ENCODE results near the gene SPACA9. TPM values are rescaled to one million over a fixed set of nuclear protein-coding genes. Genes with fewer than 3 reads are reported as not detected.

SPACA9 gene
- total RNA-seq, 4 donors from 2014 or later = 9.0 to 14.7 (median 11.7) TPM

DNA sequence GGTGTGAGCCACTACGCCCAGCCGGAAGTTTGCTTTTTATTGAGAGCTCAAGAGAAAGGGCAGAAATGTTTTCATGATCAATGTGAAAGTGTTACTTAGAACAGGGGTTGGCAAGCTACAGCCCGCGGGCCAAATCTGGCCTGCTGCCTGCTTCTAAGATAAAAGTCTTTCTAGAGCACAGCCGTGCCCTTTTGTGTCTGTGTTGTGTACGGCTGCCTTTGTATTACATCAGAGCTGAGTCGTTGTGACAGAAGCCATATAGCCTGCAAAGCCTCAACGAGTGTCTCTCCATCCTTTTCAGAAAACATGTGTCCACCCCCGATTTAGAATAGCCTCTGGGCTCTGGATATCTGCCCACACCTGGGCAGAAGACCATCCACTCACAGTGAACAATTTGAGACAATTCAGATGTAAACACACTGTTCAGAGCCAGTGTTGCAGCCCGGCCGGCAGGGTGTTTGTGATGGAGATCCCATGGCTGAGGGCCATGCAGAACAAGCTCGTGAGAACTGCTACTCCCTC lies 29.5 kb upstream of the SPACA9 start:
- WGBS, 2 donors = 48 to 57% methylated on average over 12 of the region's 12 CpGs
- TF ChIP-seq, protein P1, sequence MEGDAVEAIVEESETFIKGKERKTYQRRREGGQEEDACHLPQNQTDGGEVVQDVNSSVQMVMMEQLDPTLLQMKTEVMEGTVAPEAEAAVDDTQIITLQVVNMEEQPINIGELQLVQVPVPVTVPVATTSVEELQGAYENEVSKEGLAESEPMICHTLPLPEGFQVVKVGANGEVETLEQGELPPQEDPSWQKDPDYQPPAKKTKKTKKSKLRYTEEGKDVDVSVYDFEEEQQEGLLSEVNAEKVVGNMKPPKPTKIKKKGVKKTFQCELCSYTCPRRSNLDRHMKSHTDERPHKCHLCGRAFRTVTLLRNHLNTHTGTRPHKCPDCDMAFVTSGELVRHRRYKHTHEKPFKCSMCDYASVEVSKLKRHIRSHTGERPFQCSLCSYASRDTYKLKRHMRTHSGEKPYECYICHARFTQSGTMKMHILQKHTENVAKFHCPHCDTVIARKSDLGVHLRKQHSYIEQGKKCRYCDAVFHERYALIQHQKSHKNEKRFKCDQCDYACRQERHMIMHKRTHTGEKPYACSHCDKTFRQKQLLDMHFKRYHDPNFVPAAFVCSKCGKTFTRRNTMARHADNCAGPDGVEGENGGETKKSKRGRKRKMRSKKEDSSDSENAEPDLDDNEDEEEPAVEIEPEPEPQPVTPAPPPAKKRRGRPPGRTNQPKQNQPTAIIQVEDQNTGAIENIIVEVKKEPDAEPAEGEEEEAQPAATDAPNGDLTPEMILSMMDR (IDR thresholded peaks at IDR 0.05) = no peak
- no peak for TF ChIP-seq POLR2A (IDR thresholded peaks at IDR 0.05)
- H3K4me3 ChIP-seq (ENCODE audit: low read depth, poor library complexity, severe bottlenecking) = no peak overlapping the region
- no peak for DNase-seq (ENCODE audit: low spot score in 2 of 2)
- intact Hi-C loops (cut with DNase I; ENCODE audit: low total_unique reads) = no loop called here

DNA sequence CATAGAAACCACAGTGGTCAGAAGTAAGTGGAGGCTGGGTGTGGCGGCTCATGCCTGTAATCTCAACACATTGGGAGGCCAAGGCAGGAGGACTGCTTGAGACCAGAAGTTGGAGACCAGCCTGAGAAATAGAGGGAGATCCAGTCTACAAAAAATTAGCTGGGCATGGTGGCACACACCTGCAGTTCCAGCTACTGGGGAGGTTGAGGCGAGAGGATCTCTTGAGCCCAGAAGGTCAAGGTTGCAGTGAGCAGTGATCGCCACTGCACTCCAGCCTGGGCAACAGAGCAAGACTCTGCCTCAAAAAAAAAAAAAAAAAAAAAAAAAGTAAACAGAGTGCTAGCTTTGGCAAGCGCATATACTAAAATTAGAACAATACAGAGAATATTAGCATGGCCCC lies 25.2 kb upstream of the SPACA9 start:
- DNase-seq (ENCODE audit: low spot score in 2 of 2) = no peak
- 89 to 93% methylated on average over 4 of the region's 4 CpGs for WGBS, 2 donors
- TF ChIP-seq POLR2A (IDR thresholded peaks at IDR 0.05) = no peak
- TF ChIP-seq, protein P1 (IDR thresholded peaks at IDR 0.05) = no peak
- H3K4me3 ChIP-seq (ENCODE audit: low read depth, poor library complexity, severe bottlenecking) = no peak overlapping the region
- intact Hi-C loops (cut with DNase I; ENCODE audit: low total_unique reads) = no loop called here

DNA sequence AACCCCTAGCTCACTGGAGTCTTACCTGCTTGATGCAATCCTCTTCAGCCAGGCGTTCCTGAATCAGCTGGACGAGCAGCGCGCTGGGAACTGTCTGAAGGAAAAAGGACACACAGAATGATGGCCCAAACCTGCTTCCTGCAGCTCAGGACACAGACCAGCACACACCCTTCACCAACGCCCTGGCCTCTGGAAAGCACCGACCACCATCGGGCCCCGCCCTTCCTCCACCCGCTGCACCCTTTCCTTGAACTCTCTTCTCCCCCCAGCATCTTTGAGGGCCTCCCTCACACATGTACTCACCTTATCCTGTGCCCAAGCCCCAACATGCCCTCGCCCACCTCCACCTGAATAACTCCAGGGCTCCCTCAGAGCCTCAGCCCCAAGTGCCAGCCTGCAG lies 23.9 kb upstream of the SPACA9 start:
- TF ChIP-seq POLR2A (IDR thresholded peaks at IDR 0.05) = no peak
- TF ChIP-seq, protein P1 (IDR thresholded peaks at IDR 0.05) = no peak
- no peak for DNase-seq (ENCODE audit: low spot score in 2 of 2)
- intact Hi-C loops (cut with DNase I; ENCODE audit: low total_unique reads) = no loop called here
- no peak overlapping the region for H3K4me3 ChIP-seq (ENCODE audit: low read depth, poor library complexity, severe bottlenecking)
- WGBS, 2 donors = 75 to 78% methylated on average over 10 of the region's 10 CpGs

DNA sequence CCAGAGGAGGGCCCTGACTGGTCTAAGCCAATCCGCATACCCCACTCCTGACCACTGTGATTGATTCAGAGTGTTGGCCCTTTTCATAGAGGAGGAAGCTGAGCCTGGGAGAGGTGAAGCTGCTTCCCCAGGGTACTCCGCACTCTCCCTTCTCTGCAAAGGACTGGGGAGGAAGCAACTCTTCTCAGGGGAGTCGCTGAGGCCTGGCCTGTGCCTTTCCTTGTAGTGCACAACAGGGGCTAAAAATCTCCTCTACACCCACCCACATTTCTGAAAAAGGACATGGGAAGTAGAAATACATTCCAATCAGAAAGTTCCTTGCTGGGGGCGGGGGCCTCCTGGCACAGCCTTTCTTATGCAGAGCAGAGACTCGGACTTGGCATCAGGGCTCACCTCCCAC lies 22.8 kb upstream of the SPACA9 start:
- DNase-seq (ENCODE audit: low spot score in 2 of 2) = no peak
- 85 to 91% methylated on average over 5 of the region's 5 CpGs for WGBS, 2 donors
- no peak for TF ChIP-seq POLR2A (IDR thresholded peaks at IDR 0.05)
- TF ChIP-seq, protein P1 (IDR thresholded peaks at IDR 0.05) = no peak
- H3K4me3 ChIP-seq (ENCODE audit: low read depth, poor library complexity, severe bottlenecking) = no peak overlapping the region
- intact Hi-C loops (cut with DNase I; ENCODE audit: low total_unique reads) = no loop called here

DNA sequence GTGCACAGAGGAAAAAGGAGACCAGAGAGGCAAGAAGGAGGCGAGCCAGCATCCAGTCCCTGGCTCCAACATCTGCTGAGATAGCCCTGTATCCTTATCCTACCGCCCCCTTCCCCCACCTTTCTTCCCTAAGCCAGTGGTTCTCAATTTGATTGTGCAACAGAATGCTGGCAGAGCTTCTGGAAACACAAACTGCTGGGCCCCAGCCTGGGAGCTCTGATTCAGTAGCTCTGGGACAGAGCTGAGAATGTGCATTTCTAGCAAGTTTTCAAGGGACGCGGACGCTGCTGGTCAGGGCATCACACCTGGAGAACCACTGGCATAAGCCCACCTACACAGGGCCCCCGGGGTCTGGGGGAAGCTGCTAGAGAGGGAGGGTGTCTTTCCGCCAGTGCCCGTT lies 21.7 kb upstream of the SPACA9 start:
- 55% methylated on average over 8 of the region's 8 CpGs for WGBS, 2 donors
- intact Hi-C loops (cut with DNase I; ENCODE audit: low total_unique reads) = no loop called here
- no peak overlapping the region for H3K4me3 ChIP-seq (ENCODE audit: low read depth, poor library complexity, severe bottlenecking)
- peak; percentile 57 to 88 for DNase-seq (ENCODE audit: low spot score in 2 of 2)
- TF ChIP-seq POLR2A (IDR thresholded peaks at IDR 0.05) = no peak
- TF ChIP-seq, protein P1 (IDR thresholded peaks at IDR 0.05) = no peak
